Measurements from ENCODE around the gene UBE2Z. TPM values are rescaled to one million over a fixed set of nuclear protein-coding genes. Genes with fewer than 3 reads are reported as not detected.

Gene UBE2Z
- total and polyA plus RNA-seq, 2 of the 13 experiments (the other 11 are each of a cell fraction or from before 2014, with no cell fraction given), result 63.2 to 122 TPM

GRCh38 chr17:48930435-48930873 lies 22.2 kb downstream of the UBE2Z start (continued):
- TF ChIP-seq ZNF775 (CRISPR knock-in tag; IDR thresholded peaks at IDR 0.05; ENCODE audit: borderline replicate concordance), result no peak
- peak; percentile 93 for TF ChIP-seq ZNF768 (CRISPR knock-in tag; IDR thresholded peaks at IDR 0.05)
- no peak for TF ChIP-seq MEF2D (CRISPR knock-in tag; IDR thresholded peaks at IDR 0.05)
- no peak for TF ChIP-seq PHF8 (CRISPR knock-in tag; IDR thresholded peaks at IDR 0.05)
- TF ChIP-seq MEIS2 (CRISPR knock-in tag; IDR thresholded peaks at IDR 0.05), result no peak
- TF ChIP-seq EZH2 (conservative IDR thresholded peaks at IDR 0.05; ENCODE audit: low read depth, low read length), result no peak
- no peak for TF ChIP-seq PAX8 (CRISPR knock-in tag; IDR thresholded peaks at IDR 0.05; ENCODE audit: borderline replicate concordance)
- TF ChIP-seq ZNF263 (CRISPR knock-in tag; IDR thresholded peaks at IDR 0.05), result 0 out of 2 replicates have a peak, but pooled peaks have one; percentile 30
- no peak for TF ChIP-seq ZNF558 (CRISPR knock-in tag; IDR thresholded peaks at IDR 0.05; ENCODE audit: borderline replicate concordance)
- TF ChIP-seq NR1H2 (CRISPR knock-in tag; IDR thresholded peaks at IDR 0.05; ENCODE audit: borderline replicate concordance, low read depth), result no peak
- TF ChIP-seq ZNF577 (CRISPR knock-in tag; IDR thresholded peaks at IDR 0.05; ENCODE audit: borderline replicate concordance, low read depth), result no peak
- TF ChIP-seq SMAD1 (CRISPR knock-in tag; IDR thresholded peaks at IDR 0.05; ENCODE audit: borderline replicate concordance, low read depth), result no peak
- no peak for TF ChIP-seq ZC3H4 (CRISPR knock-in tag; IDR thresholded peaks at IDR 0.05; ENCODE audit: borderline replicate concordance)
- TF ChIP-seq NR3C1 (CRISPR knock-in tag; IDR thresholded peaks at IDR 0.05), result no peak
- no peak for TF ChIP-seq ZNF547 (CRISPR knock-in tag; IDR thresholded peaks at IDR 0.05)
- no peak for TF ChIP-seq ZNF24 (IDR thresholded peaks at IDR 0.05)
- TF ChIP-seq FLYWCH1 (CRISPR knock-in tag; IDR thresholded peaks at IDR 0.05), result no peak
- no peak for TF ChIP-seq EEA1 (CRISPR knock-in tag; IDR thresholded peaks at IDR 0.05; ENCODE audit: borderline replicate concordance)
- TF ChIP-seq ZNF557 (CRISPR knock-in tag; IDR thresholded peaks at IDR 0.05), result no peak
- no peak for TF ChIP-seq ZNF749 (CRISPR knock-in tag; IDR thresholded peaks at IDR 0.05; ENCODE audit: borderline replicate concordance)
- TF ChIP-seq ATF3 (CRISPR knock-in tag; IDR thresholded peaks at IDR 0.05), result no peak
- TF ChIP-seq ZFP36L1 (CRISPR knock-in tag; IDR thresholded peaks at IDR 0.05), result 0 out of 2 replicates have a peak, but pooled peaks have one; percentile 31
- no peak for TF ChIP-seq SP1 (IDR thresholded peaks at IDR 0.05)
- no peak for TF ChIP-seq SP1 (CRISPR knock-in tag; IDR thresholded peaks at IDR 0.05)
- TF ChIP-seq ZNF281 (CRISPR knock-in tag; IDR thresholded peaks at IDR 0.05; ENCODE audit: borderline replicate concordance), result no peak
- TF ChIP-seq NBN (conservative IDR thresholded peaks at IDR 0.05), result no peak
- no peak for TF ChIP-seq ZNF10 (CRISPR knock-in tag; IDR thresholded peaks at IDR 0.05; ENCODE audit: borderline replicate concordance, low read depth)
- no peak for TF ChIP-seq GTF2F1 (IDR thresholded peaks at IDR 0.05; ENCODE audit: low read length)
- no peak for TF ChIP-seq FOXA3 (CRISPR knock-in tag; IDR thresholded peaks at IDR 0.05)
- no peak for TF ChIP-seq HDAC2 (CRISPR knock-in tag; IDR thresholded peaks at IDR 0.05)
- 0 out of 2 replicates have a peak, but pooled peaks have one; percentile 68 for TF ChIP-seq BRCA1 (CRISPR knock-in tag; IDR thresholded peaks at IDR 0.05)
- no peak for TF ChIP-seq LCORL (IDR thresholded peaks at IDR 0.05)
- TF ChIP-seq LCORL (CRISPR knock-in tag; IDR thresholded peaks at IDR 0.05), result peak; percentile 36; the same call in 1 of the 2 replicates
- TF ChIP-seq TBP (CRISPR knock-in tag; IDR thresholded peaks at IDR 0.05), result no peak

All from HepG2 (cell line).